GM21381 (cell line): ENCODE measurements around the gene NLGN3.

Experiments
- ATAC-seq: cut with Tn5 transposase; IDR thresholded peaks from one replicate; pipeline ENCODE4 v1.9.1; 2021; ENCODE audit warnings: mild to moderate bottlenecking, moderate library complexity; ENCODE audit not compliant: unreplicated experiment

NLGN3 gene

GRCh38 chrX:71144651-71145050 lies at the start of gene NLGN3:
Gene NLGN3, plus strand, starts transcription at chrX:71144841. Its CDS starts 2,909 bp downstream, at chrX:71147750.
- no peak for ATAC-seq

GRCh38 chrX:71095033-71095432 lies 49.6 kb upstream of the NLGN3 start:
- ATAC-seq = no peak

- peak; percentile 94 for ATAC-seq
Observed at GRCh38 chrX:71095555-71095980, 49.1 kb upstream of the NLGN3 start, which contains the start of gene FOXO4. Gene FOXO4, plus strand, starts transcription at chrX:71095851. Its CDS starts 678 bp downstream, at chrX:71096529.

- ATAC-seq = peak; percentile 13
Observed at GRCh38 chrX:71095981-71096759, 48.5 kb upstream of the NLGN3 start.

GRCh38 chrX:71096760-71097032 lies 47.9 kb upstream of the NLGN3 start:
- ATAC-seq = no peak

- no peak for ATAC-seq
Observed at GRCh38 chrX:71098302-71098701, 46.3 kb upstream of the NLGN3 start.

DNA sequence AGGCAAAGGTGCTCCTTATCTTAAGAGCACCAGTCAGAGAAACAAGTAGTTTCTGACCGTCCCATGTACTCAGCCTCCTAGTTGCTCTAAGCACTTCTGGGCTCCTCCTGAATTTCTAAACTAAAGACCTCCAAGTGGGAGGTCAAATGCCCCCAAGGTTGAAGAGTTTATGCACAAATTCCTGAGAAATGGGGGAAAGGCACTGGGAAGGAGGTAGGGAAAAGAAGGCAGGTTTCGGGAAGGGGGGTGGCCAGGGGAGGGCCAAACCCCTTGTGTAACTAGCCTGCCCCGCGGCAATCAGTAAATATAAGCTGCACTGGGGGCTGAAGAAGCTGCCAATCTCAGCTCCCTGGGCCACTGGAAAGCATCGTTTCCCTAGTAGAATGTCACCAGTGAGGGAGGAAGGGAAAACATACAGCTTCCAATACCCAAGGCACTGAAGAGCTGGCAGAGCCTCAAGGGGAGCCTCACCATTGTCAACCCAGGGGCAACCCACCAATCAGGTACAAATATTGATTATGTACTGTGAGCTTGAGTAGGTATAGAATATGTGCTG lies 45.6 kb upstream of the NLGN3 start:
- ATAC-seq = no peak

GRCh38 chrX:71099736-71100135 lies 44.9 kb upstream of the NLGN3 start:
- ATAC-seq = no peak

- ATAC-seq = no peak
Observed at GRCh38 chrX:71100581-71101505, 43.8 kb upstream of the NLGN3 start.

DNA sequence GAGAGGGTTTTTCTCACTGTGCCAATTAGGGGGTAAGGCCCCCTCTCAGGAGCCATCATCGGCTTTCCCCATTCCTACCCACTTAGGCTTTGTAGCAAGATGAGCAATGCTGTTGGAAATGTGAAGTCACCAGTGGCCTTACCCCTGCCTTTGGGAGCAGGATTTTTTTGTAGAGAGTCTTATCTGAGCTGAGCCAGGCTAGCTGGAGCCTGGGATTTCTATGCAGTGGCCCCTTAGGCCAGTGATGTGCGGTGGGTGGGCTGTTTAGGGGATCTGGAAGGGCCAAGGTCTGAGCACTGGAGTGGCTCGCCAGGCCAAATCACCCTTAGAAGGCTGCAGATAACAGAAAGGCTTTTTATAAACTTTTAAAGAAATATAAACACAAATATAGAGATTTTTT lies 42.3 kb upstream of the NLGN3 start:
- ATAC-seq = no peak

- peak; percentile 42 for ATAC-seq
Observed at GRCh38 chrX:71103110-71103983, 41.3 kb upstream of the NLGN3 start.

DNA sequence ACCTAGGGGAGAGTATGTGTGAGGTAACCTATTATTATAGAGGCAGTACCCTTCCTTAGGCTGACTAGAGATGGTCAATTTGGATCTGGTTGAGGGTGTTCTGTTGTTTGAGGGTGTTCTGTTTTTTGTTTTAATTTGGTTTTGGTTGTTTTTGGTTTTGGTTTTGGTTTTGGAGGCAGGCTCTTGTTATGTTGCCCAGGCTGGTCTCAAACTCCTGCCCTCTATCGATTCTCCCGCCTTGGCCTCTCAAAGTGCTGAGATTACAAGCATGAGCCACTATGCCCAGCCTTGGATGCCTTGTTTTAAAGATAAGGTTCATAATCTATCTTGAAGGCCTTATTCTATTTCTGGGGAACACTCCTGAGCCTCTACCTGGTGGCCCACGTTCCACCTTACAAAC lies 39.0 kb upstream of the NLGN3 start:
- no peak for ATAC-seq

DNA sequence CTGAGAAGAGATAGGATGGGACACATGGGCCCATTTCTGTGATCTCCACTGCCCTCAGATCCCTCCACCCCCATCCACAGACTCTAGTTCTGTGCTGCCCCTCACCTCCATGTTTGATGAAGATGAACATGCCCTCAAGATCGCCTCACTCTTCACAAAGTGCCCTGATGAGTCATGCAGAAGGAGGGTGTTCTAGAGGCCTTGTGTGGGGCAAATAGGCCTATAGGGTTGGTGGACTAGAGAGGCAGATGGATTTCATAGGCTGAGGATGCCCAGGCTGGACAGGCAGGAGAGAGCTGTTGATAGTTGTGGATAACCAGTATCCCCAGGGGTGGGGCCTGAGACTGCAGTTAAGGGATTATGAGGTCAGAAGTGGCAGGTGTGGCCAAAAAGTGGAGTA lies 38.2 kb upstream of the NLGN3 start, which contains the start of gene CXorf65:
Gene CXorf65 (minus strand): TSS at position 314 of the 400 bp plus-strand sequence. CDS start 184 bp downstream, at position 130.
- no peak for ATAC-seq

- ATAC-seq = no peak
Observed at GRCh38 chrX:71107245-71107644, 37.4 kb upstream of the NLGN3 start.

DNA sequence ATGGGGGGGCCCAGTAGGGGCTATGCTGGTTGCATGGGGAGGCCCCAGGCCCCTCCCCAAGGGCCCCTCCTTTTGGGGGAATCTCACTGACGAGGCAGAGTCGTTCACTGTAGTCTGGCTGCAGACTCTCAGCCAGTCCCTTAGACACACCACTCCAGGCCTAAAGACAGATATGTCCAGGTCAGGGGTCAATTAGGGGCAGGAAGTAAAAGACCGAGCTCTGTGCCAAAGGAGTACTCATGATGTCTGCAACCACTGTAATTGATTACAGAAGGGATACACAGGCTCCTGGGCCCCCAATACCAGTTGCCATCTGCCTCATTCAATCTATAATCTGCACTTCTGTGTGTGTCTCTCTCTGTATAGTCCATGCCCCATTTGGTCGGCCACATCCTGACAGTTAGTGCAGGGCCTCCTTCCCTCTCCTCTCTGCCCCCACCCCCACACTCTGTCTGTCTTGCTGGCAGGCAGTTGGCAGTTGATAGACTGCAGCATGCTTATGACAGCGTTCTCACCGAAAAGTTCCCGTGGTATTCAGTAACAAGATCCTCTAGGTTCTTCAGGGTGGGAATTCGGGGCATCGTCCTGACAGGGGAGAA lies 36.8 kb upstream of the NLGN3 start:
- no peak for ATAC-seq

GRCh38 chrX:71109051-71109450 lies 35.6 kb upstream of the NLGN3 start:
- ATAC-seq = no peak

- ATAC-seq = peak; percentile 79
Observed at GRCh38 chrX:71111141-71111843, 33.3 kb upstream of the NLGN3 start, which contains the start of gene IL2RG. Gene IL2RG, minus strand, starts transcription at chrX:71111577. Its CDS starts 38 bp downstream, at chrX:71111539.

DNA sequence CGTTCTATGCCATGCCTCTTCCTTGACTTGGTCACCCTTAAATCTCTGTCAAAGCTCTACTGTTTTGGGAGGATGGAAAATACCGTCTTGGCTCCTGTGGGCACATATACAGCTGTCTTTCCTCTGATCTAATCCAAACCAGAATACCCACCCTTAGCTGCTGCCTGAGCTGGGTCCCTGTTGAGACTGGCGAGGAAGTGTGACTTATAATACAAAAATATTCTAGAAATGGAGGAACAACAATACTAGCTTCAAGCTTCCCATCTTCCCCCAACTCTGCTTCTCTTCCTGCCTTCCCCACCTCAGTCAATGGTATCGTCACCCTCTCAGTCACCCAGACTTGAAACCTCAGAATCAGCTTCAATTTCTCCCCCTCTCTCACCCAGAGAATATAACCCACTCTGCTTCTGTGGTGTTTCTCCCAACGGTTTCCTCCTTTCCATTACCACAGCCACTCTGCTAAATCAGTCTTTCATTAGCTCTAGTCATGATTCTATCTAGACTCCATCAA lies 32.7 kb upstream of the NLGN3 start:
- peak; percentile 20 for ATAC-seq

DNA sequence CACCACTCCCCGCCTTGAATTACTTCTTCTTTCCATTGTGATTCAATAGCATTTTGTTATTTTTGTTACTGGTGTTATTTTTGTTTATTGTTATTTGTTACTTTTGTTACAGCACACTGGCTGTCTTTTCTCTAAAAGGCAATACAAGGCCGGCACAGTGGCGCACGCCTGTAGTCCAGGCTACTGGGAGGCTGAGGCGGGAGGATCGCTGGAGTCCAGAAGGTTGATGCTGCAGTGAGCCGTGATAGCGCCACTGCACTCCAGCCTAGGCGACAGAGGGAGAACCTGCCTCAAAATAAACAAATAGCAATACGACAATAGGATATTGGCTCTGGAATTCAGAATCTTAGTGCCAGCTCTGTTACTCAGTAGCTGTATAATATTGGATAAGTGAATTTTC lies 27.3 kb upstream of the NLGN3 start:
- no peak for ATAC-seq
